SU-DHL-6 (cell line): Measurements from ENCODE around the gene ADGRG1.

Experiments used
- H2AFZ ChIP-seq: fragments of 200-600 bp; sonication (generic); 2 replicates; pipeline ENCODE4 v1.6.1; 2014; ENCODE audit warnings: low read depth, mild to moderate bottlenecking, moderate library complexity, mixed read lengths, antibody characterized with exemption, low read length; ENCODE audit not compliant: severe bottlenecking
- H3F3A ChIP-seq: fragments of 200-600 bp; shearing (Covaris generic); 2 replicates; pipeline ENCODE4 v1.6.0; 2016; ENCODE audit warnings: antibody characterized with exemption, mild to moderate bottlenecking; ENCODE audit not compliant: insufficient read depth
- H3K27ac ChIP-seq: fragments of 200-600 bp; sonication (generic); 2 replicates; pipeline ENCODE4 v1.5.1; 2016; ENCODE audit warnings: low read depth, mild to moderate bottlenecking, low read length, moderate library complexity, mixed read lengths
- H3K27me3 ChIP-seq: fragments of 200-600 bp; sonication (generic), shearing (Covaris generic); 2 replicates; pipeline ENCODE4 v1.6.0; 2014; ENCODE audit warnings: mild to moderate bottlenecking, low read length
- H3K36me3 ChIP-seq: fragments of 200-600 bp; sonication (generic); 2 replicates; pipeline ENCODE4 v1.6.1; 2014; ENCODE audit warnings: mild to moderate bottlenecking, low read length, mixed read lengths
- H3K4me2 ChIP-seq: fragments of 300-600, 200-600 bp; shearing (Covaris generic), sonication (generic); 2 replicates; pipeline ENCODE4 v1.6.0; 2014; ENCODE audit warnings: low read length, low read depth, mild to moderate bottlenecking; ENCODE audit not compliant: poor library complexity, severe bottlenecking
- H3K4me3 ChIP-seq: fragments of 200-600 bp; sonication (generic); 2 replicates; pipeline ENCODE4 v1.5.1; 2014; ENCODE audit warnings: antibody characterized with exemption, low read length, mild to moderate bottlenecking, mixed read lengths; ENCODE audit not compliant: insufficient read depth, poor library complexity, severe bottlenecking
- H3K79me2 ChIP-seq: fragments of 200-600 bp; sonication (generic); 2 replicates; pipeline ENCODE4 v1.6.1; 2014; ENCODE audit warnings: mild to moderate bottlenecking, low read length, moderate library complexity; ENCODE audit not compliant: insufficient read depth
- H3K9ac ChIP-seq: fragments of 200-600 bp; sonication (generic); 2 replicates; pipeline ENCODE4 v1.7.0; 2014; ENCODE audit warnings: mild to moderate bottlenecking, low read length
- H3K9me2 ChIP-seq: fragments of 200-600 bp; sonication (generic); replicated peaks from 2 replicates; pipeline ENCODE4 v1.6.1; 2014; ENCODE audit warnings: low read length; ENCODE audit not compliant: insufficient read depth
- H3K9me3 ChIP-seq: fragments of 200-600 bp; sonication (generic); 2 replicates; pipeline ENCODE4 v1.6.1; 2014; ENCODE audit warnings: low read length, mixed read lengths; ENCODE audit not compliant: insufficient read depth
- H4K20me1 ChIP-seq: fragments of 200-600 bp; sonication (generic); 2 replicates; pipeline ENCODE4 v1.6.1; 2014; ENCODE audit warnings: low read depth, mild to moderate bottlenecking, antibody characterized with exemption, low read length, moderate library complexity, mixed read lengths
- CTCF ChIP-seq: fragments of 200-600 bp; sonication (generic); IDR thresholded peaks from one replicate; pipeline ENCODE4 v1.5.1; 2017; ENCODE audit warnings: antibody characterized with exemption, mild to moderate bottlenecking, low read length, moderate library complexity; ENCODE audit not compliant: insufficient read depth, poor library complexity, severe bottlenecking
- EZH2phosphoT487 ChIP-seq: fragments of 200-600 bp; sonication (generic), shearing (Covaris generic); conservative IDR thresholded peaks from 2 replicates; pipeline ENCODE4 v1.6.1; 2018; ENCODE audit warnings: mild to moderate bottlenecking, antibody characterized with exemption, low read length, moderate library complexity, mixed read lengths

Gene ADGRG1

GRCh38 chr16:57697896-57698537, 69.6 kb downstream of the ADGRG1 start:
- Histone ChIP-seq H3K27ac (no peak overlapping the region), H2AFZ (no peak overlapping the region), H3K4me2 (no peak overlapping the region), H3K9me3 (no peaks in the 10 kb centered on the region), H4K20me1 (no peaks in the 10 kb centered on the region), H3K79me2 (no peaks in the 10 kb centered on the region), H3K27me3 (no peaks in the 10 kb centered on the region), H3K9me2 (no peaks in the 10 kb centered on the region), H3K4me3 (no peak overlapping the region), H3K36me3 (no peaks in the 10 kb centered on the region), H3K9ac (no peak overlapping the region), H3F3A (no peaks in the 10 kb centered on the region)
- TF ChIP-seq EZH2phosphoT487 (no peak), CTCF (no peak)

- TF ChIP-seq CTCF (no peak), EZH2phosphoT487 (no peak)
- H3K79me2 ChIP-seq, result no peaks in the 10 kb centered on the region
- no peaks in the 10 kb centered on the region for H3F3A ChIP-seq
- no peaks in the 10 kb centered on the region for H3K9me3 ChIP-seq
- H3K9ac ChIP-seq, result no peak overlapping the region
- H3K9me2 ChIP-seq, result no peaks in the 10 kb centered on the region
- H2AFZ ChIP-seq, result no peak overlapping the region
- H3K4me3 ChIP-seq, result no peak overlapping the region
- no peak overlapping the region for H3K27ac ChIP-seq
- no peaks in the 10 kb centered on the region for H3K36me3 ChIP-seq
- H3K27me3 ChIP-seq, result no peaks in the 10 kb centered on the region
- no peaks in the 10 kb centered on the region for H4K20me1 ChIP-seq
- H3K4me2 ChIP-seq, result no peak overlapping the region
Measured at GRCh38 chr16:57698812-57699405, 70.5 kb downstream of the ADGRG1 start.

GRCh38 chr16:57699481-57699880, 71.1 kb downstream of the ADGRG1 start:
- no peak overlapping the region for H3K4me3 ChIP-seq
- H3K27ac ChIP-seq, result no peak overlapping the region
- TF ChIP-seq EZH2phosphoT487, result no peak
- TF ChIP-seq CTCF, result no peak
- H3K9me2 ChIP-seq, result no peaks in the 10 kb centered on the region
- H3K4me2 ChIP-seq, result no peak overlapping the region
- no peaks in the 10 kb centered on the region for H3K36me3 ChIP-seq
- no peaks in the 10 kb centered on the region for H3K9me3 ChIP-seq
- H3K79me2 ChIP-seq, result no peaks in the 10 kb centered on the region
- H2AFZ ChIP-seq, result no peak overlapping the region
- no peaks in the 10 kb centered on the region for H3F3A ChIP-seq
- no peak overlapping the region for H3K9ac ChIP-seq
- no peaks in the 10 kb centered on the region for H3K27me3 ChIP-seq
- H4K20me1 ChIP-seq, result no peaks in the 10 kb centered on the region
